HG02642 (cell line): ENCODE measurements around the gene HOXC6.

Experiments used
- ATAC-seq: cut with Tn5 transposase; IDR thresholded peaks from one replicate; pipeline ENCODE4 v1.9.1; 2021; ENCODE audit warnings: mild to moderate bottlenecking; ENCODE audit not compliant: unreplicated experiment, poor library complexity

Gene HOXC6

GRCh38 chr12:54001283-54002187 lies 26.7 kb upstream of the HOXC6 start:
- no peak for ATAC-seq

GRCh38 chr12:54002278-54002914 lies 25.8 kb upstream of the HOXC6 start:
- ATAC-seq: no peak

GRCh38 chr12:54002915-54003389 lies 25.3 kb upstream of the HOXC6 start:
- no peak for ATAC-seq

GRCh38 chr12:54003625-54004024 lies 24.6 kb upstream of the HOXC6 start:
- no peak for ATAC-seq

GRCh38 chr12:54004063-54004840 lies 24.0 kb upstream of the HOXC6 start:
- no peak for ATAC-seq

GRCh38 chr12:54004841-54005530 lies 23.3 kb upstream of the HOXC6 start:
- ATAC-seq: no peak

GRCh38 chr12:54005531-54005852 lies 22.7 kb upstream of the HOXC6 start:
- no peak for ATAC-seq

GRCh38 chr12:54005853-54006558 lies 22.2 kb upstream of the HOXC6 start:
- peak; percentile 74 for ATAC-seq

GRCh38 chr12:54006559-54007220 lies 21.6 kb upstream of the HOXC6 start:
- no peak for ATAC-seq

GRCh38 chr12:54007538-54008259 lies 20.5 kb upstream of the HOXC6 start:
- ATAC-seq: no peak

- ATAC-seq: no peak
Observed at GRCh38 chr12:54008260-54008552, 20.0 kb upstream of the HOXC6 start.

- no peak for ATAC-seq
Observed at GRCh38 chr12:54009171-54010052, 18.8 kb upstream of the HOXC6 start.

GRCh38 chr12:54010053-54010971 lies 17.9 kb upstream of the HOXC6 start:
- ATAC-seq: no peak

- ATAC-seq: no peak
Observed at GRCh38 chr12:54010972-54011664, 17.1 kb upstream of the HOXC6 start.

GRCh38 chr12:54011665-54012532 lies 16.3 kb upstream of the HOXC6 start:
- no peak for ATAC-seq
